ENCODE results near the gene GPR152. TPM values are rescaled to one million over a fixed set of nuclear protein-coding genes. Genes with fewer than 3 reads are reported as not detected.
"Not testable (repeated sequence)": the region's sequence is repeated elsewhere in the genome, so short reads cannot be mapped to it uniquely, and the experiment has no call there.

The GPR152 gene
- polyA plus RNA-seq, 2 donors: not detected

- Histone ChIP-seq H3K27me3 (ENCODE audit: control insufficient read depth in 1 of 2, insufficient read depth in 2 of 2, low read length in 2 of 2) (no peaks in the 10 kb centered on the region), H3K4me3 (ENCODE audit: low read depth in 1 of 2, low read length in 2 of 2) (no peak overlapping the region), H3K36me3 (ENCODE audit: control insufficient read depth in 2 of 2, insufficient read depth in 2 of 2, low read length in 1 of 2) (no peaks in the 10 kb centered on the region), H3K27ac (ENCODE audit: low read depth in 2 of 2, low read length in 1 of 2) (no peak overlapping the region), H3K9me3 (ENCODE audit: control insufficient read depth in 2 of 2, insufficient read depth in 1 of 2, low read depth in 1 of 2, low read length in 1 of 2) (no peaks in the 10 kb centered on the region), H3K4me1 (ENCODE audit: control insufficient read depth in 2 of 2, insufficient read depth in 2 of 2, low read length in 1 of 2) (peaks cover 0 to 2% of the 10 kb centered on the region in 2 donors)
- WGBS, 2 donors: 82 to 88% methylated on average over 9 of the region's 9 CpGs
These were observed 46.7 kb downstream of the GPR152 start for GRCh38 chr11:67405688-67406339.

GRCh38 chr11:67405196-67405567 is 47.3 kb downstream of the GPR152 start:
- H3K4me1 ChIP-seq (ENCODE audit: control insufficient read depth in 2 of 2, insufficient read depth in 2 of 2, low read length in 1 of 2): peaks cover 0 to 9% of the 10 kb centered on the region in 2 donors
- H3K27me3 ChIP-seq (ENCODE audit: control insufficient read depth in 1 of 2, insufficient read depth in 2 of 2, low read length in 2 of 2): no peaks in the 10 kb centered on the region
- no peaks in the 10 kb centered on the region for H3K9me3 ChIP-seq (ENCODE audit: control insufficient read depth in 2 of 2, insufficient read depth in 1 of 2, low read depth in 1 of 2, low read length in 1 of 2)
- 87 to 92% methylated on average over 6 of the region's 6 CpGs for WGBS, 2 donors
- peak overlapping the region in 1 of 2 donors; percentile 28 for H3K4me3 ChIP-seq (ENCODE audit: low read depth in 1 of 2, low read length in 2 of 2)
- peaks cover 0 to 4% of the 10 kb centered on the region in 2 donors for H3K36me3 ChIP-seq (ENCODE audit: control insufficient read depth in 2 of 2, insufficient read depth in 2 of 2, low read length in 1 of 2)
- H3K27ac ChIP-seq (ENCODE audit: low read depth in 2 of 2, low read length in 1 of 2): no peak overlapping the region

GRCh38 chr11:67404515-67405195 is 47.9 kb downstream of the GPR152 start:
- H3K9me3 ChIP-seq (ENCODE audit: control insufficient read depth in 2 of 2, insufficient read depth in 1 of 2, low read depth in 1 of 2, low read length in 1 of 2): no peaks in the 10 kb centered on the region
- H3K27ac ChIP-seq (ENCODE audit: low read depth in 2 of 2, low read length in 1 of 2): peak overlapping the region in 1 of 2 donors; percentile 15
- H3K4me1 ChIP-seq (ENCODE audit: control insufficient read depth in 2 of 2, insufficient read depth in 2 of 2, low read length in 1 of 2): peaks cover 0 to 10% of the 10 kb centered on the region in 2 donors
- no peaks in the 10 kb centered on the region for H3K27me3 ChIP-seq (ENCODE audit: control insufficient read depth in 1 of 2, insufficient read depth in 2 of 2, low read length in 2 of 2)
- peaks cover 0 to 4% of the 10 kb centered on the region in 2 donors for H3K36me3 ChIP-seq (ENCODE audit: control insufficient read depth in 2 of 2, insufficient read depth in 2 of 2, low read length in 1 of 2)
- H3K4me3 ChIP-seq (ENCODE audit: low read depth in 1 of 2, low read length in 2 of 2): peak overlapping the region; percentile 28 to 39
- WGBS, 2 donors: 54 to 56% methylated on average over 12 to 13 of the region's 13 CpGs

- not testable (repeated sequence) for H3K27me3 ChIP-seq (ENCODE audit: control insufficient read depth in 1 of 2, insufficient read depth in 2 of 2, low read length in 2 of 2); H3K27ac ChIP-seq (ENCODE audit: low read depth in 2 of 2, low read length in 1 of 2); H3K9me3 ChIP-seq (ENCODE audit: control insufficient read depth in 2 of 2, insufficient read depth in 1 of 2, low read depth in 1 of 2, low read length in 1 of 2); H3K4me3 ChIP-seq (ENCODE audit: low read depth in 1 of 2, low read length in 2 of 2)
- peaks cover 6 to 18% of the 10 kb centered on the region in 2 donors for H3K36me3 ChIP-seq (ENCODE audit: control insufficient read depth in 2 of 2, insufficient read depth in 2 of 2, low read length in 1 of 2)
- H3K4me1 ChIP-seq (ENCODE audit: control insufficient read depth in 2 of 2, insufficient read depth in 2 of 2, low read length in 1 of 2): peaks cover 0 to 16% of the 10 kb centered on the region in 2 donors
- WGBS, 2 donors: 95 to 96% methylated on average over 9 of the region's 9 CpGs
These were observed 49.4 kb downstream of the GPR152 start for GRCh38 chr11:67403085-67403484.

GRCh38 chr11:67402192-67402839 is 50.2 kb downstream of the GPR152 start:
- H3K27me3 ChIP-seq (ENCODE audit: control insufficient read depth in 1 of 2, insufficient read depth in 2 of 2, low read length in 2 of 2); H3K4me3 ChIP-seq (ENCODE audit: low read depth in 1 of 2, low read length in 2 of 2); H3K9me3 ChIP-seq (ENCODE audit: control insufficient read depth in 2 of 2, insufficient read depth in 1 of 2, low read depth in 1 of 2, low read length in 1 of 2): not testable (repeated sequence)
- 47 to 52% methylated on average over 19 of the region's 19 CpGs for WGBS, 2 donors
- H3K36me3 ChIP-seq (ENCODE audit: control insufficient read depth in 2 of 2, insufficient read depth in 2 of 2, low read length in 1 of 2): peaks cover 12 to 26% of the 10 kb centered on the region in 2 donors
- H3K27ac ChIP-seq (ENCODE audit: low read depth in 2 of 2, low read length in 1 of 2): peak overlapping the region; percentile 77 to 90
- H3K4me1 ChIP-seq (ENCODE audit: control insufficient read depth in 2 of 2, insufficient read depth in 2 of 2, low read length in 1 of 2): peaks cover 0 to 14% of the 10 kb centered on the region in 2 donors

GRCh38 chr11:67401495-67402191 is 50.9 kb downstream of the GPR152 start, which contains the start of gene PPP1CA:
Gene PPP1CA (minus strand): TSS chr11:67401858. CDS start chr11:67401782, 76 bp downstream.
- Histone ChIP-seq H3K4me3 (ENCODE audit: low read depth in 1 of 2, low read length in 2 of 2) (peak within 1 kb of the TSS; percentile 78 to 93), H3K27ac (ENCODE audit: low read depth in 2 of 2, low read length in 1 of 2) (peak within 1 kb of the TSS; percentile 94 to 96), H3K9me3 (ENCODE audit: control insufficient read depth in 2 of 2, insufficient read depth in 1 of 2, low read depth in 1 of 2, low read length in 1 of 2) (no peaks in the 10 kb centered on the region), H3K27me3 (ENCODE audit: control insufficient read depth in 1 of 2, insufficient read depth in 2 of 2, low read length in 2 of 2) (no peaks in the 10 kb centered on the region), H3K36me3 (ENCODE audit: control insufficient read depth in 2 of 2, insufficient read depth in 2 of 2, low read length in 1 of 2) (peaks cover 15 to 29% of the 10 kb centered on the region in 2 donors), H3K4me1 (ENCODE audit: control insufficient read depth in 2 of 2, insufficient read depth in 2 of 2, low read length in 1 of 2) (peaks cover 0 to 13% of the 10 kb centered on the region in 2 donors)
- 0 to 1% methylated on average over 56 to 73 of the region's 73 CpGs for WGBS, 2 donors

Other genes starting within 250 kb of the GPR152 start
- gene GRK2, start 186.3 kb downstream of the GPR152 start, polyA plus RNA-seq: 10 to 100 TPM; 62.4 to 74.2 TPM
- 10 to 100 TPM; 36.8 to 87.3 TPM for gene ANKRD13D, start 163.4 kb downstream of the GPR152 start, polyA plus RNA-seq
- gene SSH3, start 149.2 kb downstream of the GPR152 start, polyA plus RNA-seq: 10 to 100 TPM; 38.6 to 55.6 TPM
- 100 to 1,000 TPM; 112 to 114 TPM for gene POLD4, start 99.2 kb downstream of the GPR152 start, polyA plus RNA-seq
- 1 to 10 TPM; 1.4 to 2.2 TPM for gene CLCF1, start 79.1 kb downstream of the GPR152 start, polyA plus RNA-seq
- gene RAD9A, start 60.7 kb downstream of the GPR152 start, polyA plus RNA-seq: 10 to 100 TPM; 17.5 to 26.2 TPM
- gene PPP1CA, start 50.9 kb downstream of the GPR152 start, polyA plus RNA-seq: 100 to 1,000 TPM; 105 to 149 TPM
- 1 to 10 TPM; 3.9 to 6.2 TPM for gene TBC1D10C, start 48.6 kb downstream of the GPR152 start, polyA plus RNA-seq
- gene CARNS1, start 37.1 kb downstream of the GPR152 start, polyA plus RNA-seq: under 1 TPM; 0.21 to 0.29 TPM
- gene RPS6KB2, start 24.2 kb downstream of the GPR152 start, polyA plus RNA-seq: 10 to 100 TPM; 79.6 to 85.9 TPM
- 1 to 10 TPM; 6.2 to 6.5 TPM for gene PTPRCAP, start 15.0 kb downstream of the GPR152 start, polyA plus RNA-seq
- gene CORO1B, start 9.3 kb downstream of the GPR152 start, polyA plus RNA-seq: 100 to 1,000 TPM in 1 of 2 donors, 10 to 100 TPM in 1; 70.7 to 114 TPM
- gene CABP4, start 2.6 kb upstream of the GPR152 start, polyA plus RNA-seq: under 1 TPM; 0.14 to 0.39 TPM
- gene TMEM134, start 16.5 kb upstream of the GPR152 start, polyA plus RNA-seq: 100 to 1,000 TPM; 154 to 160 TPM
- 10 to 100 TPM; 34.1 to 41.5 TPM for gene AIP, start 30.3 kb upstream of the GPR152 start, polyA plus RNA-seq
- 10 to 100 TPM; 18.2 to 29.3 TPM for gene PITPNM1, start 52.6 kb upstream of the GPR152 start, polyA plus RNA-seq
- 10 to 100 TPM; 49.4 to 52.2 TPM for gene CDK2AP2, start 55.4 kb upstream of the GPR152 start, polyA plus RNA-seq
- gene CABP2, start 70.7 kb upstream of the GPR152 start, polyA plus RNA-seq: not detected
- 1,000 to 10,000 TPM; 3,504 to 3,523 TPM for gene GSTP1, start 131.1 kb upstream of the GPR152 start, polyA plus RNA-seq
- 100 to 1,000 TPM; 122 to 137 TPM for gene NDUFV1, start 154.2 kb upstream of the GPR152 start, polyA plus RNA-seq
- gene NUDT8, start 177.2 kb upstream of the GPR152 start, polyA plus RNA-seq: 10 to 100 TPM; 43.1 to 59.3 TPM
- gene TBX10, start 187.0 kb upstream of the GPR152 start, polyA plus RNA-seq: not detected
- under 1 TPM; 0.08 to 0.11 TPM for gene ACY3, start 198.0 kb upstream of the GPR152 start, polyA plus RNA-seq
- 100 to 1,000 TPM in 1 of 2 donors, 10 to 100 TPM in 1; 62.8 to 120 TPM for gene ALDH3B2, start 221.9 kb upstream of the GPR152 start, polyA plus RNA-seq